ENCODE data around the gene LRIG2. TPM values are rescaled to one million over a fixed set of nuclear protein-coding genes. Genes with fewer than 3 reads are reported as not detected.

LRIG2 gene
- total and polyA plus RNA-seq, 2 of the 4 experiments (the other 2 are of a cell fraction), result 4.3 to 9.0 TPM

- Histone ChIP-seq H3K36me3 (ENCODE audit: control insufficient read depth, insufficient read depth, low read length) (peaks cover 36% of the 10 kb centered on the region), H4K91ac (ENCODE audit: insufficient read depth, low read depth, low read length) (no peak overlapping the region), H3K4me1 (ENCODE audit: control insufficient read depth, insufficient read depth, low read length) (no peaks in the 10 kb centered on the region), H3K79me1 (ENCODE audit: low read depth in 1 of 2, low read length in 2 of 2) (peaks cover 5 to 7% of the 10 kb centered on the region in 2 experiments; a peak in 3 of 4 replicates), H4K8ac (ENCODE audit: low read depth in 2 of 2, low read length in 2 of 2) (no peak overlapping the region), H3K4me2 (ENCODE audit: low read depth, low read length) (no peak overlapping the region), H2AK9ac (replicated peaks; ENCODE audit: low read depth, low read length, poor library complexity) (no peak overlapping the region), H3K4me3 (ENCODE audit: insufficient read depth, low read depth, low read length) (no peak overlapping the region), H3K23ac (ENCODE audit: low read depth, low read length) (no peak overlapping the region), H3K56ac (ENCODE audit: extremely low read depth, insufficient read depth, low read length) (no peak overlapping the region), H2BK5ac (ENCODE audit: low read depth, low read length, poor library complexity, severe bottlenecking) (no peak overlapping the region), H3K27ac (ENCODE audit: insufficient read depth, low read length) (no peak overlapping the region), H4K5ac (ENCODE audit: low read depth, low read length) (no peak overlapping the region), H4K20me1 (ENCODE audit: insufficient read depth, low read length) (no peaks in the 10 kb centered on the region), H3K9me1 (ENCODE audit: insufficient read depth, low read length) (0 out of 2 replicates have a peak, but pooled peaks cover 7% of the 10 kb centered on the region), H3K9me3 (ENCODE audit: control insufficient read depth, insufficient read depth, low read length) (no peaks in the 10 kb centered on the region), H2AFZ (replicated peaks; ENCODE audit: low read length, poor library complexity) (no peak overlapping the region), H3K18ac (ENCODE audit: low read depth, low read length) (no peak overlapping the region), H2BK20ac (ENCODE audit: low read depth, low read length) (no peak overlapping the region), H3K9ac (ENCODE audit: low read depth, low read length) (no peak overlapping the region), H2BK15ac (ENCODE audit: low read depth, low read length) (no peak overlapping the region), H3K4ac (ENCODE audit: low read depth, low read length) (no peak overlapping the region), H2BK120ac (ENCODE audit: low read depth, low read length) (no peak overlapping the region), H3K27me3 (ENCODE audit: control insufficient read depth, insufficient read depth, low read length) (no peaks in the 10 kb centered on the region), H3K14ac (replicated peaks; ENCODE audit: low read depth, low read length) (no peak overlapping the region), H2AK5ac (ENCODE audit: low read depth, low read length) (no peak overlapping the region)
- WGBS, 2 experiments (ENCODE audit: extremely low coverage in 2 of 2, insufficient read length in 1 of 2), result 100% methylated on average over 1 of the region's 1 CpG; no CpG with 5 or more reads in 1 of the 2 experiments
- intact Hi-C loops (cut with micrococcal nuclease), result no loop called here
- ATAC-seq (ENCODE audit: low read depth) (no peak), DNase-seq (no peak)
- TF ChIP-seq RCOR1 (IDR thresholded peaks at IDR 0.05; ENCODE audit: insufficient replicate concordance, low read length) (no peak), RFX5 (IDR thresholded peaks at IDR 0.05; ENCODE audit: low read depth, low read length) (no peak), FOS (IDR thresholded peaks at IDR 0.05; ENCODE audit: low read depth, low read length) (no peak), POLR2A (IDR thresholded peaks at IDR 0.05; ENCODE audit: low read depth, low read length) (no peak), CEBPB (IDR thresholded peaks at IDR 0.05; ENCODE audit: low read depth, low read length) (no peak), CHD1 (IDR thresholded peaks at IDR 0.05; ENCODE audit: low read depth, low read length) (no peak)
- BruUV-seq (replicated peaks), result no TSS peak
- in situ Hi-C loops (cut with MboI; ENCODE audit: low sequenced_read_pairs), result no loop called here
- dilution Hi-C loops (cut with HindIII; ENCODE audit: low sequenced_read_pairs, unreplicated experiment), result no loop called here
- POLR2A ChIA-PET (ENCODE audit: unreplicated experiment), result interaction anchor here (0.5 kb wide), 1 partner anchor 12 kb away, joined by 4 read pairs; no protein-coding TSS in a partner anchor
- CTCF ChIA-PET, result interaction anchor here (1.2 kb wide), 1 partner anchor 30 kb away, joined by 5 read pairs; the partner anchor contains the start of gene LRIG2
These were observed 30.1 kb downstream of the LRIG2 start for GRCh38 chr1:113103048-113103447.

Measured in IMR-90 (cell line).